MM.1S (cell line): ENCODE results near the gene GATC.
"Not testable (repeated sequence)": the region's sequence is repeated elsewhere in the genome, so short reads cannot be mapped to it uniquely, and the experiment has no call there.

ENCODE experiments used
- EZH2 ChIP-seq: fragments of 300-600 bp; sonication (generic); optimal IDR thresholded peaks from 2 replicates; pipeline ENCODE3; 2017; ENCODE audit warnings: low read depth, mild to moderate bottlenecking, antibody characterized with exemption, low read length, mixed read lengths
- EZH2phosphoT487 ChIP-seq: fragments of 300-600 bp; sonication (generic); IDR thresholded peaks from 2 replicates; pipeline ENCODE4 v1.6.1; 2018; ENCODE audit warnings: antibody characterized with exemption, low read length
- TF ChIP-seq, protein P1 (sequence below): fragments of 300-600 bp; sonication (generic); IDR thresholded peaks from 2 replicates; pipeline ENCODE4 v1.5.1; 2016; ENCODE audit warnings: antibody characterized with exemption, low read length, mixed read lengths

- TF ChIP-seq, protein P1, sequence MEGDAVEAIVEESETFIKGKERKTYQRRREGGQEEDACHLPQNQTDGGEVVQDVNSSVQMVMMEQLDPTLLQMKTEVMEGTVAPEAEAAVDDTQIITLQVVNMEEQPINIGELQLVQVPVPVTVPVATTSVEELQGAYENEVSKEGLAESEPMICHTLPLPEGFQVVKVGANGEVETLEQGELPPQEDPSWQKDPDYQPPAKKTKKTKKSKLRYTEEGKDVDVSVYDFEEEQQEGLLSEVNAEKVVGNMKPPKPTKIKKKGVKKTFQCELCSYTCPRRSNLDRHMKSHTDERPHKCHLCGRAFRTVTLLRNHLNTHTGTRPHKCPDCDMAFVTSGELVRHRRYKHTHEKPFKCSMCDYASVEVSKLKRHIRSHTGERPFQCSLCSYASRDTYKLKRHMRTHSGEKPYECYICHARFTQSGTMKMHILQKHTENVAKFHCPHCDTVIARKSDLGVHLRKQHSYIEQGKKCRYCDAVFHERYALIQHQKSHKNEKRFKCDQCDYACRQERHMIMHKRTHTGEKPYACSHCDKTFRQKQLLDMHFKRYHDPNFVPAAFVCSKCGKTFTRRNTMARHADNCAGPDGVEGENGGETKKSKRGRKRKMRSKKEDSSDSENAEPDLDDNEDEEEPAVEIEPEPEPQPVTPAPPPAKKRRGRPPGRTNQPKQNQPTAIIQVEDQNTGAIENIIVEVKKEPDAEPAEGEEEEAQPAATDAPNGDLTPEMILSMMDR = not testable (repeated sequence)
- TF ChIP-seq EZH2, EZH2phosphoT487: not testable (repeated sequence)
These were observed 6.3 kb downstream of the GATC start for GRCh38 chr12:120452524-120452923.
